OCI-LY1 (cell line): ENCODE data around the gene DUSP22.

Experiments used
- CTCF ChIP-seq: fragments of 200-600 bp; sonication (generic), shearing (Covaris generic); IDR thresholded peaks from 2 replicates; pipeline ENCODE4 v1.5.1; 2017; ENCODE audit warnings: mild to moderate bottlenecking, antibody characterized with exemption, low read length, moderate library complexity, mixed read lengths
- EZH2 ChIP-seq: fragments of 200-600 bp; sonication (generic), shearing (Covaris generic); IDR thresholded peaks from 2 replicates; pipeline ENCODE4 v1.8.0; 2017; ENCODE audit warnings: borderline replicate concordance, mixed run types, mild to moderate bottlenecking, antibody characterized with exemption, low read length, moderate library complexity, mixed read lengths

GRCh38 chr6:292506-293192 is 362 bp downstream of the DUSP22 start:
- TF ChIP-seq CTCF (peak; percentile 17; the same call in 1 of the 2 replicates), EZH2 (no peak)
